KOPT-K1 (cell line): ENCODE data around the gene CD300LD.
"Not testable (repeated sequence)": the region's sequence is repeated elsewhere in the genome, so short reads cannot be mapped to it uniquely, and the experiment has no call there.

Experiments
- H3K27ac ChIP-seq: fragments of 200-600 bp; sonication (generic); 2 replicates; pipeline ENCODE4 v1.5.1; 2016; ENCODE audit warnings: antibody characterized with exemption, mild to moderate bottlenecking, low read depth, low read length; ENCODE audit not compliant: poor library complexity, severe bottlenecking
- H3K36me3 ChIP-seq: fragments of 200-600 bp; sonication (generic); 2 replicates; pipeline ENCODE4 v1.5.1; 2017; ENCODE audit warnings: antibody characterized with exemption, mild to moderate bottlenecking, low read length, moderate library complexity; ENCODE audit not compliant: insufficient read depth
- H3K9me3 ChIP-seq: fragments of 200-600 bp; sonication (generic); 2 replicates; pipeline ENCODE4 v1.5.1; 2017; ENCODE audit warnings: antibody characterized with exemption, low read length, mild to moderate bottlenecking; ENCODE audit not compliant: insufficient read depth, poor library complexity, severe bottlenecking

Gene CD300LD

DNA sequence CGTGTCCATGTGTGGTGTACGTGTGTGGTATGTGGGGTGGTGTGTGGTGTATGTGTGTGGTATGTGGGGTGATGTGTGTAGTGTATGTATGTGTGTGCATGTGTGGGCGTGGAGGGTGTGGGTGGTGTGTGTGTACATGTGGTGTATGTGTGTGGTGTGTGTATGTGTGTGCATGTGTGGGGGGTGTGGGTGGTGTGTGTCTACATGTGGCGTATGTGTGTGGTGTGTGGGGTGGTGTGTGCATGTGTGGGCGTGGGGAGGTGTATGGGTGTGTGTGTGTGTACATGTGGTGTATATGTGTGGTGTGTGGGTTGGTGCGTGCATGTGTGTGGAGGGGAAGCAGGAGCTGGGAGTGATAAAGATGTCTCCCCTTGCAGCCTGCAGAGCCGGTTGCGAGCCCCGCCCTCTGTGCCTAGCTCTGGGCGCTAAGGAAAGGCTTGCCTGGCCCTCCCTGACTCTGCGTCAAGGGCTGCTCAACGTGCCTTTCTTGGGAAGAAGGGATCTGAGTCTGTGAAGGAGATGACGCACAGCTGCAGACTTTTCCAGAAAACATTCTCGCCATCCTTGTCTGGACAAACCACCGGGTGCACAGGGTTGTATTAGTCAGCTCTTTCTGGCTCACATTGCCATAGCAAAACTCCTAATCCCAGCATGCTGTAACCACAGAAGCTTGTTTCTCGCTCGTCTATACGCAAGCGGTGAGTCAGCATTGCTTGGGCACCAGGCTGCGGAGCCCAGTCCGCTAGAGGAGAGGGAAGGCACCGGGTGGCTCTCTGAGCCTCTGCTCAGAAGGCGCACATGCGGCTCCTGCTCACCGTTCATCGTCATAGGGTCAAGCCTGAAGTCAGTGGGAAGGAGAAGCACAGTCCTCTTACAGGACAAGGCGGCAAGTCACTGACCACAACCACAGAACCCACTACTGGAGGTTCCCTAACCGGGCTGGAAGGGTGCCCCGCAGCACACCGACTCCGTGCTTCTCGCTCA lies 22.8 kb downstream of the CD300LD start:
- Histone ChIP-seq H3K36me3 (no peaks in the 10 kb centered on the region), H3K27ac (no peak overlapping the region), H3K9me3 (no peaks in the 10 kb centered on the region)

DNA sequence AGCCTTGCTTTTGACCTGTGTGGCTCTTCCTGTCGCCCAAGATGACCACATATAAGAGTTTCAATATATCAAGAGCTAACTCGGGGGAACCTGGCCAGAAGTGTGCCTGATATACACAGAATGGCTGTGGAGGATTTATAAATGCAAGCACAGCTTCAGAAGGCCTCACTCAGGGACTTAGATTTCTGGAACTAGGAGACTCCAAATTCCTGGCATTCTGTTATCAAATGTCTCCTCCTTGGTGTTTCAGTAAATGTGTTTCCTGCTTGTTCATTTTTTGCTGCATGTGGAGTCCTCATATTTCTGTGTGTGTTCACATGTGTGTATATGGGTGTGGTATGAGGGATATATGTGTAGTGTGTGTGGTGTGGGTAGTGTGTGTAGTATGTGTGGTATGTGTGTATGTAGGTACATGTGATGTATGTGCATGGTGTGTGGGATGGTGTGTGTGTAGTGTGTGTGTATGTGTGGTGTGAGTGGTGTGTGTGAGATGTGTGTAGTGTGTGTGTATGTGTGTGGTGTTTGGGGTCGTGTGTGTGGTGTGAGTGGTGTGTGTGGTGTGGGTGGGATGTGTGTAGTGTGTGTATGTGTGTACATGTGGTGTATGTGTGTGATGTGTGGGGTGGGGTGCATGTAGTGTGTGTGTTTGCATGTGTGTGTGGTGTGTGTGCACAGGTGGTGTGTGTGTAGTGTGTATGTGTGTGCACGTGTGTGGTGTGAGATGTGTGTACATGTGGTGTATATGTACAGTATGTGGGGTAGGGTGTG lies 23.8 kb downstream of the CD300LD start:
- Histone ChIP-seq H3K27ac (no peak overlapping the region), H3K9me3 (no peaks in the 10 kb centered on the region), H3K36me3 (no peaks in the 10 kb centered on the region)

DNA sequence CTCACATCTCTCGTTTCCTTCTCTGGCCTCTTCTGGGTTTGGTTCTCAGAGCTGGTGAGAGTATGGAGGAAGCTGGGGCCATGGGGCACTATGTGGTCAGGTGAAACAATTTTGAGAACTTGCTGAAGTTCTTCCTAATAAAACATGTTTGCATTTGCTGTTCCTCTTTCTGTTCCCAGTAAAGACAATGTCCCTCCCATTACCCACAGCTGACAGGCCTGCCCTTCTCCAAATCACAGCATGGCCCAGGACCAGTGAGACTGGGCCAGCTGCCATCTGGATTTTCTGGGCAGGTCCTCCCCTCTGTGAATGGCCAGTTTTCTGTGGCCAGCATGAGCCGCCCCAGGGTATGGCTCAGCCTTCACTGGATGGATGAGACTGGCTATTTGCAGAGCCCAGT lies 24.7 kb downstream of the CD300LD start, which contains the start of gene CD300H:
Gene CD300H, minus strand, starts transcription at position 113 of the 400 bp plus-strand sequence.
- Histone ChIP-seq H3K36me3 (no peaks in the 10 kb centered on the region), H3K9me3 (no peaks in the 10 kb centered on the region), H3K27ac (no peak within 1 kb of the TSS)

DNA sequence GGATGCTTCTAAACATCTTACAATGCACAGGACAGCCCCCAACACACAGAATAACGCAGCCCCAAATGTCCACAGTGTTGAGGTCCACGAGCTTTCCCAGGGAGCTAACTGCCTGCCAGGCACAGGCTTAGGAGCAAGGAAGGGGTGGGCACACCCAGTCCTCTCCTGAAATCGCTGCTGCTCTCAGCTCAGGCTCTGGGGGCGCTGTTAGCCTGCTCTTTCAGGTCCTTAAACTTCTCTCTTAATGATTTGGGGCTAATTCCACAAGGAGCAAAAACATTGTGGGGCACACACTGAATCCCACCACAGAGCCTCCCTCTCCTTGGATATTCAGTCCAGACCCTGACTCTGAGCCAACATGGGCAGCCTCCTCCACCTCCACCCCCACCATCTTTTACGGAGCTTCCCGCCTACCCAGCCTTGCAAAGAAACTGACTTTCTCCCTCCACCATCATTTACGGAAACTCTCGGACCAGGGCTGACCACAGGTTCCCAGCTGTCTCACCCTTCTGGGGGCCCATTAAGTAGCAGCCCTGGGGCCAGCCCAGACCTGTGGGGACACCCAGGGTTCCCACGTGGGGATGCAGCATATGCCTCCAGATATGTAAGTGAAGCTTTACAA lies 25.8 kb downstream of the CD300LD start:
- Histone ChIP-seq H3K36me3 (no peaks in the 10 kb centered on the region), H3K9me3 (no peaks in the 10 kb centered on the region), H3K27ac (no peak overlapping the region)

DNA sequence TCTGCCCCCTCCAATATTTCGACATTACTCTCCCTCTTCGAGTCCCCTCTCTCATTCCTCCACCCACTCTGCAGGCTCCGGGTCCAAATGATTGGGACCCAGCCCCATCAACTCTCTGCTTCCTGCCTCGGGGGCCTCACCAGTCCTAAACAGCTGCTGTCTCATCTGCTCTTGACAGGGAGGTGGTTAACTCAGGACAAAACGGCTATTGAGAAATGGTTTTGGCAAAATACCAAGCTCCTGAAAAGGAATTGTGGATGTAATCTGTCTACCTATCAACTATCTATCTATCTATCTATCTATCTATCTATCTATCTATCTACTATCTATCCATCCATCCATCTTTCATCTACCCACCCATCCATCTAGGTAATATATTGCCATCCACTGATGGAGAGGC lies 27.0 kb downstream of the CD300LD start:
- no peak overlapping the region for H3K27ac ChIP-seq
- H3K9me3 ChIP-seq: no peaks in the 10 kb centered on the region
- H3K36me3 ChIP-seq: no peaks in the 10 kb centered on the region

DNA sequence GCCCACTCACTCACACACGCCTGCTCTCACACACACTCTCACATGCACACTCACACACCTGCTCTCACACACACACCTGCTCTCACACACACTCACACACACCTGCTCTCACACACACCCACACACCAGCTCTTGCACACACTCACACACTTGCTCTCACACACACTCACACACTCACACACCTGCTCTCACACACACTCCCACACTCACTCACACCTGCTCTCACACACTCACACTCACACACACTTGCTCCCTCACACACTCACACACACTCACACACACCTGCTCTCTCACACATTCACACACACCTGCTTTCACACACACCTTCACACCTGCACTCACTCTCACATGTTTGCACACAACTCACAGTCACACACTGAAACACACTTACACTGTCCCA lies 28.7 kb downstream of the CD300LD start:
- Histone ChIP-seq H3K27ac (no peak overlapping the region), H3K9me3 (peaks cover 5% of the 10 kb centered on the region), H3K36me3 (no peaks in the 10 kb centered on the region)

DNA sequence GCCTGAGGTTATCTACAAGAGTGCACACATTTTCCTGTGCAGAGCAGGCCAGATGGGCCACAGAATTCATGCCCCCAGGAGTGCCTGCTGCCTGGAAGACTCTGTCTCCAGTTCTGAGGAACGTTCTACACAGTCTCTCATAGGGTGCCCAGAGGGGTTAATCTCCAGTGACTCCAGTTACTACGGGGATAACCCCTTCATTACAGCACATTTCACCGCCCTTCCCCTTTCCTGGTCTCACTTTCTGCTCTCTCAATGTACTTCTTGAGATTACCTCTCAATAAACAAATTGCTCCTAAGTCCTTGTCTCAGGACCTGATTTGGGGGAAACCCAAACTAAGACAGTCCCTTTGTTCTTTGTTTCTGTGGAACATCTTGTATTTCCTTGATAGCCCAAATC lies 30.5 kb downstream of the CD300LD start:
- Histone ChIP-seq H3K27ac (no peak overlapping the region), H3K9me3 (peaks cover 11% of the 10 kb centered on the region)

DNA sequence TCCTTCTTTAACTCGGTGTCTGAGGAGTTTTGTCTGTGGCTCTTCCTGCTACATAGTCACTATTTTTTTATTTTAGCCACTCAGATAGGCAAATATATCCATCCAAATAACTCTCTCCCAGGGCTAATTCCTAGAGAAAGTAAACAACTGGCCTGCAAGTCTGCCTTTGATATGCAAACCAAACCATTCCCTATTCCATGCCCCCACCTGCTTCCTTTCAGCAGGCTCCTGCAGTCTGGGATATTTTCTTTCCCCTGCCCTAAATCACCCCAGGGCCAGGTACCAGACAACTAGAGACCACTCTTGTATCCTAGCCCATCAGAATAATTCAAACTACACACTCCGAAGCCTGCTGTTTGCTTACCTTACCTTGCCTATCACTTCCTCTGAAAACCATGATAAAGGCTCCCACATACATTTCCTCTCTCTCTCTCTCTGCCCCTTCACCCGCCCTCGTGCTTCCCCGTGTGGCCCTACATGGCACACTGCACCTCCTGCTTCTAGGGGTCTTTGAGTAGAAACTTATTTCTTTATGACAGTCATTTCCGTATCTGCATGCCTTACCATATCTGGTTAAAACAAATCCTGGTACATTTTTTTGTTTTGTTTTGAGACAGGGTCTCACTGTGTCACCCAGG lies 33.1 kb downstream of the CD300LD start:
- Histone ChIP-seq H3K36me3 (no peaks in the 10 kb centered on the region), H3K9me3 (peaks cover 11% of the 10 kb centered on the region), H3K27ac (no peak overlapping the region)

More for the DNA sequence above, 30.5 kb downstream of the CD300LD start:
- H3K36me3 ChIP-seq: no peaks in the 10 kb centered on the region

DNA sequence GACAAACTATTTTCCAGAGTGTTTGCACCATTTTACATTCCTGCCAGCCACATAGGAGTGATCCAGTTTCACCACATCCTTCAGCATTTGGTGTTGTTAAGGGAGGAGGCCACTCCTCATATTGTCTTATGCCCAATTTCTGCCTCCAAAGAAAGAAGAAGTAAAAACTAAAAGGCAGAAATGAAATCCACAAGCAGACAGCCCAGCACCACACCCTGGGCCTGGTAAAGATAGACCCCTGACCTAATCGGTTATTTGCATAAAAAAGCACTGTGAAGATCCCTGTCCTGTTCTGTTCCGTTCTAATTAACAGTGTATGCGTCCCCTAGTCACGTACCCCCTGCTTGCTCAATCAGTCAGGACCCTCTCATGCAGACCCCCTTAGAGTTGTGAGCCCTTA lies 33.7 kb downstream of the CD300LD start:
- not testable (repeated sequence) for H3K27ac ChIP-seq, H3K36me3 ChIP-seq
- peaks cover 11% of the 10 kb centered on the region for H3K9me3 ChIP-seq

DNA sequence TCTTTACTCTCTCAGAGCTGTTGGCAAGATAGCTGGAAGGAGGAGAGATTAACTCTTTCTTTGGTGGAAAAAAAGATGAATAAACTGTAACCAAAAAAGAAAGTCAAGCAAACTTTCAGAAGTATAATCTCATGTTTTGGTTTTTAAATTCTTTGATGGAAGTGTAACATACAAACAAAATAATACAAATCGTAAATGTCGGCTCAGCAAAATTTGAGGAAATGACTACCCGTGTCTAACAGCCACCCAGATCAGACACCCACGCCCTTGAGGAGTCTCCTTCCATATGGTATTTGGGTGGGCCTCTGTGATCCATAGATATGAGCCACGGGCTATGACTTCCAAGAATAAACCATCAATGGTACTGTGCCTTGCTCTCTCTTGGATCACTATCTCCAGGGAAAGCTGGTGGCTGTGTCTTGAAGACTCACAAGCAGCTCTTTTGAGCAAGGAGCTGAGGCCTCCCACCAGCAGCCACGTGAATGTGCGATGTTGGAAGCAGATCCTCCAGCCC lies 36.6 kb downstream of the CD300LD start:
- H3K27ac ChIP-seq: no peak overlapping the region
- no peaks in the 10 kb centered on the region for H3K36me3 ChIP-seq
- H3K9me3 ChIP-seq: peaks cover 11% of the 10 kb centered on the region

DNA sequence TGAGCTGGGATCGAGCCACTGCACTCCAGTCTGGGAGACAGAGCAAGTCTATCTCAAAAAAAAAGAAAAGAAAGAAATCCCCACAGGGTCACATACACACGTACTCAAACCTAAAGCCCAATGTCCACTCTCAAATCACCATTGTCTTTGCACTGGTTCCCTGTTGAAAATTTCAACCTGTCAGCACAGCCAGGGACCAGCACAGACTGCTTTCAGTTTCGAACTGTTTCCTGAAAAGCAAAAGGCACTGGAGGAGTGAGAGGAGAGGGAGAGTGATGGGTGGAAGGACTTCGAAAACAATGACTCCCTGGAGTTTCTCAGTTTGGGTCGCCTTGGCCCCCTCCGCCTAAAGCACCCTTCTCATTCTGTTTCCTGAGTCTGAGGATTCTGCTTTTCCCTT lies 37.2 kb downstream of the CD300LD start:
- peaks cover 11% of the 10 kb centered on the region for H3K9me3 ChIP-seq
- no peak overlapping the region for H3K27ac ChIP-seq
- H3K36me3 ChIP-seq: no peaks in the 10 kb centered on the region

DNA sequence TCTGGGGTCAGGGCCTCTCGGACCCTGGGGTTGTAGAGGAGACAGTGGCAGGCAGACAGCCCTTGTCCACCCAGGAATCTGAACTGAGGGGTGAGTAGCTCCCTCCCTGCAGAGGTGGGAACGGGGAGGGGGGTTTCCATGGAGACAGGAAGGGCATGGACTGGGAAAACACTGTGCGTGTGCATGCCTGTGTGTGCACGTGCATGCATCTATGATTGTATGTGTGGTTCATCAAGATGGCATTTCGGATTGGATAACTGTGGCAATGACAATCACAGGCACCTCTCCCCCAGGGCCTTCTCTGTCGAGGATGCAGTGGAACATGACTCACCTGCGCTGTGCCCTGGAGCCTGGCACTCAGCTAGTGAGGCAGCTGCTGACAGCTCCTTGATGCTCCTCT lies 40.0 kb downstream of the CD300LD start:
- no peak overlapping the region for H3K27ac ChIP-seq
- H3K9me3 ChIP-seq: no peaks in the 10 kb centered on the region
- no peaks in the 10 kb centered on the region for H3K36me3 ChIP-seq

DNA sequence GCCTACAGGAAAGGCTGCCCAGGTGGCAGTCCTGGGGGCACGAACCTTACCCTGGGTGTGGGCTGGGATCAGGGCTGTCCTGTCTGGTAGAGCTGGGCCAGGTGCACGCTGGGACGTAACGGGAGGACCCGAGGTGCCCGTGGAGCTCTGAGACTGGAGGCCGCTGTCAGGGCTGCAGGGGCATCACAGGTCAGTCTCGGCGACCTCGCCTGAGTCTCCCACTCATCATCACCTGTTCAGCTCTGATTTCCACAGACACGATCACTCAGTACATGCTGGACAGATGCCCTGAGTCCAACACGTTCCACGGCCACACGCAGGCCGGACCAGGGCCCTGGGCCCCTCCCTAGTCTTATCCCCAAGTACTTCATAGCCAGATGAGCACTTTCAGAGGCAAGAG lies 41.5 kb downstream of the CD300LD start:
- H3K36me3 ChIP-seq: no peaks in the 10 kb centered on the region

DNA sequence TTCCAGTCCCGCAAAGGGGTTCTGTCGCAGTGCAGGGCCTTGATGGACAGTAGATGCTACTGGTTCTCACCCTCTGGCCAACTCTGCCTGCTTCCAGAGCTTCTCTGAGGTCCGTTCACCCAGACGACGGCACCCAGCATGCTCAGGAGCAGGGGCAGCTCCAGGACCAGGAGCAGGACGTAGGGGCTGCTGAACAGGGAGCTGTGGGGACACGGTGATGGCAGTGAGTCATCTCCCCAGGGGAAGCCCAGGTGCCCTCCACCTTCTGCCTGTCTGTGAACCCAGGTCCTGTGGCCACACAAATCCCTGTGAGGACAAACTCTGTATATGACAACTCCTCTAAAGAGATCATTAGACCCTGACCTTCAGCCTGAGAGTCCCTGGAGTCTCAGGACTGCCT lies 42.7 kb downstream of the CD300LD start:
- no peaks in the 10 kb centered on the region for H3K36me3 ChIP-seq
- H3K27ac ChIP-seq: no peak overlapping the region
- H3K9me3 ChIP-seq: no peaks in the 10 kb centered on the region

More for the DNA sequence above, 41.5 kb downstream of the CD300LD start:
- no peaks in the 10 kb centered on the region for H3K9me3 ChIP-seq
- H3K27ac ChIP-seq: no peak overlapping the region
